Neural cell (in vitro differentiated cells): ENCODE measurements around the gene SUMO4. TPM values are rescaled to one million over a fixed set of nuclear protein-coding genes. Genes with fewer than 3 reads are reported as not detected.

Source experiments
- polyA plus RNA-seq: library from polyadenylated mRNA; depleted of rRNA; stranded (reverse); fragments of >200 nt; gene quantifications from 2 replicates; pipeline ENCODE4 v1.2.3, GENCODE V29; 2014

The SUMO4 gene
- polyA plus RNA-seq, 1 donor from 2014 or later = not detected

Other genes with a start within 250 kb of the SUMO4 start
- gene TAB2, start 82.5 kb upstream of the SUMO4 start, polyA plus RNA-seq = 27.6 and 29.4 TPM in 2 replicates
- 0.66 and 1.0 TPM in 2 replicates for gene ZC3H12D, start 84.8 kb downstream of the SUMO4 start, polyA plus RNA-seq
- 43.6 and 57.2 TPM in 2 replicates for gene PPIL4, start 145.8 kb downstream of the SUMO4 start, polyA plus RNA-seq
- gene GINM1, start 166.1 kb downstream of the SUMO4 start, polyA plus RNA-seq = 19.8 and 28.4 TPM in 2 replicates
- gene KATNA1, start 248.5 kb downstream of the SUMO4 start, polyA plus RNA-seq = 23.1 and 32.2 TPM in 2 replicates